ENCODE measurements around the gene LGALS9. TPM values are rescaled to one million over a fixed set of nuclear protein-coding genes. Genes with fewer than 3 reads are reported as not detected.

Gene LGALS9
- total and polyA plus RNA-seq, 8 donors = 5.2 to 77.3 (median 18.7) TPM

- WGBS, 2 donors = 82 to 96% methylated on average over 2 of the region's 2 CpGs
- ATAC-seq = no peak
- Histone ChIP-seq H3K4me3 (no peak overlapping the region), H3K27me3 (no peaks in the 10 kb centered on the region), H3K4me1 (peaks cover 6 to 8% (median 8%) of the 10 kb centered on the region in 3 donors), H3K9me3 (no peaks in the 10 kb centered on the region), H3K36me3 (peaks cover 0 to 52% (median 43%) of the 10 kb centered on the region in 3 donors), H3K27ac (no peak overlapping the region)
- no peak for TF ChIP-seq CTCF (IDR thresholded peaks at IDR 0.05)
- no peak for DNase-seq
- FAIRE-seq = no peak
- intact Hi-C loops (cut with DNase I) = loop anchor here in 2 of 3 donors (2.0 to 10.0 kb wide), 4 partner anchors 47 to 249 kb away; no protein-coding TSS in a partner anchor
Observed at GRCh38 chr17:27603421-27603770, 27.6 kb upstream of the LGALS9 start.

- intact Hi-C loops (cut with DNase I) = loop anchor here in 2 of 3 donors (2.0 to 10.0 kb wide), 4 partner anchors 47 to 249 kb away; no protein-coding TSS in a partner anchor
Observed at GRCh38 chr17:27603880-27604794, 26.9 kb upstream of the LGALS9 start.

GRCh38 chr17:27605409-27605808 is 25.6 kb upstream of the LGALS9 start:
- H3K27ac ChIP-seq = no peak overlapping the region
- ATAC-seq (no peak), FAIRE-seq (no peak), DNase-seq (no peak)
- peaks cover 6 to 8% (median 8%) of the 10 kb centered on the region in 3 donors for H3K4me1 ChIP-seq
- H3K9me3 ChIP-seq = no peaks in the 10 kb centered on the region
- intact Hi-C loops (cut with DNase I) = loop anchor here in 1 of 3 donors (10.0 kb wide), 1 partner anchor 251 kb away; no protein-coding TSS in a partner anchor
- no peak for TF ChIP-seq CTCF (IDR thresholded peaks at IDR 0.05)
- H3K27me3 ChIP-seq = no peaks in the 10 kb centered on the region
- WGBS, 2 donors = 95 to 97% methylated on average over 25 of the region's 25 CpGs
- H3K36me3 ChIP-seq = peaks cover 0 to 64% (median 47%) of the 10 kb centered on the region in 3 donors
- no peak overlapping the region for H3K4me3 ChIP-seq

More at GRCh38 chr17:27603880-27604794, 26.9 kb upstream of the LGALS9 start:
- Histone ChIP-seq H3K4me1 (peaks cover 6 to 8% (median 8%) of the 10 kb centered on the region in 3 donors), H3K9me3 (no peaks in the 10 kb centered on the region), H3K27me3 (no peaks in the 10 kb centered on the region), H3K27ac (no peak overlapping the region), H3K36me3 (peaks cover 0 to 52% (median 46%) of the 10 kb centered on the region in 3 donors), H3K4me3 (no peak overlapping the region)
- FAIRE-seq (no peak), ATAC-seq (no peak), DNase-seq (no peak)
- no peak for TF ChIP-seq CTCF (IDR thresholded peaks at IDR 0.05)
- 81 to 82% methylated on average over 22 of the region's 22 CpGs for WGBS, 2 donors

- TF ChIP-seq CTCF (IDR thresholded peaks at IDR 0.05) = no peak
- H3K36me3 ChIP-seq = peaks cover 7 to 85% (median 59%) of the 10 kb centered on the region in 3 donors
- DNase-seq (no peak), ATAC-seq (no peak), FAIRE-seq (no peak)
- WGBS, 2 donors = 86 to 87% methylated on average over 16 of the region's 16 CpGs
- H3K4me3 ChIP-seq = no peak overlapping the region
- no peaks in the 10 kb centered on the region for H3K9me3 ChIP-seq
- no peaks in the 10 kb centered on the region for H3K4me1 ChIP-seq
- intact Hi-C loops (cut with DNase I) = loop anchor here in 1 of 3 donors (10.0 kb wide), 1 partner anchor 253 kb away; no protein-coding TSS in a partner anchor
- H3K27me3 ChIP-seq = no peaks in the 10 kb centered on the region
- no peak overlapping the region for H3K27ac ChIP-seq
Observed at GRCh38 chr17:27607521-27608091, 23.4 kb upstream of the LGALS9 start.

Data from pancreas (tissue), 10 donors.